H1 (cell line): ENCODE measurements around the gene SPAG16. TPM values are rescaled to one million over a fixed set of nuclear protein-coding genes. Genes with fewer than 3 reads are reported as not detected.

Source experiments
- CTCF ChIA-PET: fragments of 300-600 bp; sonication (Branson Sonifier 250); formaldehyde crosslinking; loops from one replicate; lab custom pipeline; 2021; ENCODE audit not compliant: partially characterized antibody; lab: Charles Lee
- POLR2A ChIA-PET: fragments of 300-600 bp; sonication (Branson Sonifier 250); formaldehyde crosslinking; loops from one replicate; lab custom pipeline; 2021; ENCODE audit warnings: inconsistent platforms; ENCODE audit not compliant: partially characterized antibody; lab: Charles Lee
- DNase-seq, 2 experiments: peaks; one replicate each; pipeline versions ENCODE4 v3.0.0 to v3.0.0-alpha.2; 2010 to 2022; ENCODE audit warnings: low spot score in 2 of 2, low read depth in 1 of 2, mixed read lengths in 1 of 2
- FAIRE-seq: peaks from 2 replicates; lab custom pipeline; 2011; peaks lifted over from hg19 to GRCh38; lab: Jason Lieb, UNC
- H2AFZ ChIP-seq: 2 replicates; pipeline ENCODE4 v1.8.1; 2012; ENCODE audit warnings: low read length, inconsistent platforms
- H2AK5ac ChIP-seq: 2 replicates; pipeline ENCODE4 v1.6.1; 2013; ENCODE audit warnings: low read depth, low read length
- H2BK120ac ChIP-seq: replicated peaks from 2 replicates; pipeline ENCODE3; 2013; ENCODE audit warnings: low read depth, low read length, inconsistent platforms
- H2BK12ac ChIP-seq: 2 replicates; pipeline ENCODE4 v1.6.1; 2013; ENCODE audit warnings: low read depth, low read length
- H2BK15ac ChIP-seq: 2 replicates; pipeline ENCODE4 v1.6.1; 2013; ENCODE audit warnings: low read length
- H2BK20ac ChIP-seq: 2 replicates; pipeline ENCODE4 v1.6.1; 2013; ENCODE audit warnings: low read length
- H2BK5ac ChIP-seq: 2 replicates; pipeline ENCODE4 v1.6.1; 2013; ENCODE audit warnings: low read depth, low read length
- H3K14ac ChIP-seq: 2 replicates; pipeline ENCODE4 v1.6.1; 2013; ENCODE audit warnings: inconsistent platforms; ENCODE audit not compliant: insufficient read length
- H3K18ac ChIP-seq: 2 replicates; pipeline ENCODE4 v1.6.1; 2013; ENCODE audit warnings: low read length; ENCODE audit errors: extremely low read depth
- H3K23ac ChIP-seq: 2 replicates; pipeline ENCODE4 v1.6.1; 2013; ENCODE audit warnings: inconsistent platforms; ENCODE audit not compliant: insufficient read length
- H3K23me2 ChIP-seq: 2 replicates; pipeline ENCODE4 v1.6.1; 2013; ENCODE audit warnings: low read depth, low read length
- H3K27ac ChIP-seq: 2 replicates; pipeline ENCODE4 v1.6.1; 2011; ENCODE audit warnings: low read depth, low read length, inconsistent platforms
- H3K27me3 ChIP-seq, 4 experiments: replicated peaks in 1 of 4; 1 replicate in 1 of 4; 2 replicates in 3 of 4; pipeline versions ENCODE4 v1.6.1 to v1.8.1; 2011 to 2013; ENCODE audit warnings: low read length in 3 of 4, mild to moderate bottlenecking in 3 of 4, inconsistent platforms in 2 of 4, mixed read lengths in 2 of 4, moderate library complexity in 1 of 4; ENCODE audit not compliant: control insufficient read depth in 3 of 4, insufficient read depth in 3 of 4; ENCODE audit errors: extremely low read depth in 1 of 4
- H3K36me3 ChIP-seq, 4 experiments: 2 replicates each; pipeline versions ENCODE4 v1.6.1 to v1.8.1; 2011 to 2013; ENCODE audit warnings: mild to moderate bottlenecking in 4 of 4, low read length in 3 of 4, moderate library complexity in 2 of 4, control low read depth in 1 of 4, inconsistent platforms in 1 of 4; ENCODE audit not compliant: insufficient read depth in 4 of 4, control insufficient read depth in 2 of 4
- H3K4ac ChIP-seq: replicated peaks from 2 replicates; pipeline ENCODE3; 2013; ENCODE audit warnings: low read length, low read depth, mixed read lengths, inconsistent platforms; ENCODE audit not compliant: insufficient read length
- H3K4me1 ChIP-seq, 4 experiments: replicated peaks in 1 of 4; 1 replicate in 1 of 4; 2 replicates in 3 of 4; pipeline versions ENCODE4 v1.6.1 to v1.8.1; 2011 to 2013; ENCODE audit warnings: low read length in 3 of 4, inconsistent platforms in 2 of 4, mixed read lengths in 1 of 4; ENCODE audit not compliant: insufficient read depth in 4 of 4, control insufficient read depth in 3 of 4
- H3K4me2 ChIP-seq, 2 experiments: 2 replicates each; pipeline versions ENCODE4 v1.6.1 to v1.8.1; 2011 to 2013; ENCODE audit warnings: low read depth in 2 of 2, low read length in 2 of 2, control low read depth in 1 of 2, inconsistent platforms in 1 of 2, mild to moderate bottlenecking in 1 of 2; ENCODE audit not compliant: insufficient read depth in 1 of 2
- H3K4me3 ChIP-seq, 4 experiments: fragments of 200-600, 300-600 bp in 1 of 4; sonication (generic), shearing (Covaris generic), sonication (Bioruptor Twin) in 1 of 4; 2 replicates each; pipeline versions ENCODE4 v1.5.1 to v1.8.1; 2011 to 2016; ENCODE audit warnings: low read length in 4 of 4, low read depth in 3 of 4, control low read depth in 2 of 4, inconsistent platforms in 2 of 4, mild to moderate bottlenecking in 2 of 4, mixed read lengths in 1 of 4, moderate library complexity in 1 of 4; ENCODE audit not compliant: insufficient read depth in 2 of 4; ENCODE audit errors: extremely low read depth in 1 of 4
- H3K56ac ChIP-seq: replicated peaks from 2 replicates; pipeline ENCODE3; 2013; ENCODE audit warnings: low read depth, mild to moderate bottlenecking, mixed read lengths, low read length, inconsistent platforms; ENCODE audit not compliant: insufficient read length
- H3K79me1 ChIP-seq: 2 replicates; pipeline ENCODE4 v1.6.1; 2013; ENCODE audit warnings: low read depth, low read length, control low read depth
- H3K79me2 ChIP-seq, 2 experiments: 2 replicates each; pipeline versions ENCODE4 v1.6.1 to v1.8.1; 2012 to 2013; ENCODE audit warnings: low read length in 2 of 2, mild to moderate bottlenecking in 2 of 2, inconsistent platforms in 1 of 2; ENCODE audit not compliant: insufficient read depth in 2 of 2, control insufficient read depth in 1 of 2
- H3K9ac ChIP-seq, 4 experiments: replicated peaks in 1 of 4; 1 replicate in 1 of 4; 2 replicates in 3 of 4; pipeline versions ENCODE4 v1.6.1 to v1.8.1; 2011 to 2013; ENCODE audit warnings: low read depth in 3 of 4, low read length in 3 of 4, control low read depth in 2 of 4, mild to moderate bottlenecking in 2 of 4, moderate library complexity in 2 of 4, inconsistent platforms in 1 of 4; ENCODE audit errors: extremely low read depth in 1 of 4
- H3K9me3 ChIP-seq, 2 experiments: 2 replicates each; pipeline versions ENCODE4 v1.6.1 to v1.8.1; 2012 to 2013; ENCODE audit warnings: mild to moderate bottlenecking in 2 of 2, moderate library complexity in 2 of 2, control low read depth in 1 of 2, inconsistent platforms in 1 of 2, low read depth in 1 of 2, low read length in 1 of 2, mixed read lengths in 1 of 2; ENCODE audit not compliant: insufficient read depth in 2 of 2
- H4K20me1 ChIP-seq, 2 experiments: replicated peaks in 1 of 2; 2 replicates each; pipeline versions ENCODE3 to v1.8.1; 2011 to 2013; ENCODE audit warnings: inconsistent platforms in 2 of 2, low read length in 2 of 2, mild to moderate bottlenecking in 1 of 2; ENCODE audit not compliant: insufficient read depth in 2 of 2, control insufficient read depth in 1 of 2
- H4K5ac ChIP-seq: 2 replicates; pipeline ENCODE4 v1.6.1; 2013; ENCODE audit warnings: low read length, low read depth, mixed read lengths, inconsistent platforms; ENCODE audit not compliant: insufficient read length
- H4K8ac ChIP-seq: 2 replicates; pipeline ENCODE4 v1.8.0; 2013; ENCODE audit warnings: mild to moderate bottlenecking, moderate library complexity, low read length, inconsistent platforms; ENCODE audit not compliant: insufficient read depth; ENCODE audit errors: extremely low read depth
- H4K91ac ChIP-seq: replicated peaks from 2 replicates; pipeline ENCODE3; 2013; ENCODE audit warnings: low read length, mixed read lengths, inconsistent platforms; ENCODE audit not compliant: insufficient read length
- EP300 ChIP-seq, 2 experiments: IDR thresholded peaks; 1 replicate in 1 of 2; 2 replicates in 1 of 2; pipeline ENCODE4 v1.6.1; 2011 to 2012; ENCODE audit warnings: low read depth in 2 of 2, low read length in 2 of 2, mild to moderate bottlenecking in 2 of 2, borderline replicate concordance in 1 of 2, inconsistent platforms in 1 of 2, moderate library complexity in 1 of 2
- HDAC6 ChIP-seq: IDR thresholded peaks from one replicate; pipeline ENCODE4 v1.7.1; 2012; ENCODE audit warnings: low read depth, mild to moderate bottlenecking, inconsistent platforms, low read length, moderate library complexity
- SRF ChIP-seq: IDR thresholded peaks from 2 replicates; pipeline ENCODE4 v1.6.1; 2011; ENCODE audit warnings: mild to moderate bottlenecking, low read depth, low read length, moderate library complexity
- WGBS, 2 experiments: shearing (Covaris generic) in 1 of 2; methylation state at CpG; one replicate each; pipeline versions ENCODE4 v1.1.6 to v1.1.7; 2013 to 2015; ENCODE audit warnings: low lambda C conversion rate in 2 of 2, mixed read lengths in 2 of 2, inconsistent platforms in 1 of 2, low coverage in 1 of 2, missing lambda C conversion rate in 1 of 2; ENCODE audit not compliant: insufficient replicate concordance in 2 of 2, insufficient coverage in 1 of 2, insufficient read length in 1 of 2; ENCODE audit errors: extremely low coverage in 1 of 2, missing lambda C conversion rate in 1 of 2; 5-methylcytosine and 5-hydroxymethylcytosine counted together
- polyA plus RNA-seq, 7 experiments: library from polyadenylated mRNA; depleted of rRNA in 3 of 7; stranded (reverse) in 5 of 7; unstranded in 2 of 7; fragments of >200 nt in 5 of 7; fragments of 200-250 nt in 2 of 7; gene quantifications; 1 replicate in 5 of 7; 2 replicates in 1 of 7; 4 replicates in 1 of 7; pipeline versions ENCODE4 v1.2.1 to v1.2.3, GENCODE V29; 2011 to 2013; ENCODE audit warnings: missing spikeins in 2 of 7, mixed read lengths in 2 of 7
- total RNA-seq: library from RNA; stranded (reverse); fragmentation: NEBNext Ultra II Directional; extraction: Animal tissue kit (Norgen Biotek cat#: 25700); gene quantifications from 2 replicates; pipeline ENCODE4 v1.2.1, GENCODE V29; 2021
- TF ChIP-seq, protein P1 (sequence below): IDR thresholded peaks from 2 replicates; pipeline ENCODE4 v1.6.1; 2012; ENCODE audit warnings: inconsistent platforms
- TF ChIP-seq, protein P2 (sequence below): IDR thresholded peaks from 2 replicates; pipeline ENCODE4 v1.6.1; 2012; ENCODE audit warnings: low read length, inconsistent platforms

Gene SPAG16
- total and polyA plus RNA-seq, 2 of the 8 experiments (the other 6 are each of a cell fraction or from before 2014, with no cell fraction given): 6.0 to 14.9 TPM

DNA sequence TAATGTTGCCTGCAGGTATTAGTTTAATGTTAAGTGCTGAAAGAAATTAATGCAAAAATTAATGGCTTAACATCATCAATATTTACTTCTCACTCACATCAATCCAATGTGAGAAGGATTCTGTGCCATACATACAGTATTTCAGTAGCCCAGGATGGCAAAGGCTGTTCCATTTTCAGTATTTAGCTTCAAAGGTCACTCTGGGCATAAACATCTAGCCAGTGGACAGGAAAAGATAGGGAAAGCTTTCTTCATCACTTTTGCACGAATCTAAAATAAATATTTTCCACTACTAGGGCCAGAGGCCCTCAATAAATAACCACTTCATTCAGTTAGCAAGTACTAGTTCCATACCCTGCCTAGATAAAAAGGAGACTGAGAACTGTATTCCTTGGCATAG, 890.3 kb downstream of the SPAG16 start:
- Histone ChIP-seq H3K4ac (no peak overlapping the region), H3K9ac (no peak overlapping the region), H3K23ac (no peak overlapping the region), H4K8ac (no peak overlapping the region), H3K56ac (no peak overlapping the region), H4K5ac (no peak overlapping the region), H3K27me3 (no peaks in the 10 kb centered on the region), H3K27ac (no peak overlapping the region), H4K20me1 (no peaks in the 10 kb centered on the region), H2BK20ac (no peak overlapping the region), H2AFZ (no peak overlapping the region), H3K18ac (no peak overlapping the region), H3K23me2 (no peaks in the 10 kb centered on the region), H4K91ac (no peak overlapping the region), H3K9me3 (no peaks in the 10 kb centered on the region), H2BK15ac (no peak overlapping the region), H3K79me1 (no peaks in the 10 kb centered on the region), H2BK12ac (no peak overlapping the region), H3K4me3 (no peak overlapping the region), H3K14ac (no peak overlapping the region), H2AK5ac (no peak overlapping the region), H3K4me1 (no peaks in the 10 kb centered on the region), H3K36me3 (no peaks in the 10 kb centered on the region), H3K79me2 (no peaks in the 10 kb centered on the region), H3K4me2 (no peak overlapping the region), H2BK120ac (no peak overlapping the region), H2BK5ac (no peak overlapping the region)
- POLR2A ChIA-PET: no interaction called here
- DNase-seq: no peak
- FAIRE-seq: no peak
- 82% methylated on average over 1 of the region's 1 CpG; no CpG with 5 or more reads in 1 of the 2 experiments for WGBS, 2 experiments
- CTCF ChIA-PET: no interaction called here
- TF ChIP-seq, protein P1, sequence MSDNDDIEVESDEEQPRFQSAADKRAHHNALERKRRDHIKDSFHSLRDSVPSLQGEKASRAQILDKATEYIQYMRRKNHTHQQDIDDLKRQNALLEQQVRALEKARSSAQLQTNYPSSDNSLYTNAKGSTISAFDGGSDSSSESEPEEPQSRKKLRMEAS: no peak
- no peak for TF ChIP-seq SRF
- TF ChIP-seq, protein P2, sequence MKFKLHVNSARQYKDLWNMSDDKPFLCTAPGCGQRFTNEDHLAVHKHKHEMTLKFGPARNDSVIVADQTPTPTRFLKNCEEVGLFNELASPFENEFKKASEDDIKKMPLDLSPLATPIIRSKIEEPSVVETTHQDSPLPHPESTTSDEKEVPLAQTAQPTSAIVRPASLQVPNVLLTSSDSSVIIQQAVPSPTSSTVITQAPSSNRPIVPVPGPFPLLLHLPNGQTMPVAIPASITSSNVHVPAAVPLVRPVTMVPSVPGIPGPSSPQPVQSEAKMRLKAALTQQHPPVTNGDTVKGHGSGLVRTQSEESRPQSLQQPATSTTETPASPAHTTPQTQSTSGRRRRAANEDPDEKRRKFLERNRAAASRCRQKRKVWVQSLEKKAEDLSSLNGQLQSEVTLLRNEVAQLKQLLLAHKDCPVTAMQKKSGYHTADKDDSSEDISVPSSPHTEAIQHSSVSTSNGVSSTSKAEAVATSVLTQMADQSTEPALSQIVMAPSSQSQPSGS: no peak
- TF ChIP-seq EP300 (IDR thresholded peaks at IDR 0.05; ENCODE audit: borderline replicate concordance in 1 of 2, low read depth in 2 of 2, low read length in 2 of 2): no peak
- TF ChIP-seq HDAC6: no peak
